Activated naive CD8-positive, alpha-beta T cell treated with anti-CD3 and anti-CD28 coated beads, Interleukin-2, amount 50 U/mL, for 16 hours (primary cell): ENCODE measurements around the gene REM2.

ENCODE experiments used
- DNase-seq: peaks from one replicate; pipeline ENCODE4 v3.0.0-alpha.2; 2020; ENCODE audit warnings: low read depth, low spot score

Gene REM2

GRCh38 chr14:22872833-22873520 lies 10.0 kb upstream of the REM2 start:
- no peak for DNase-seq

GRCh38 chr14:22875003-22875747 lies 7.8 kb upstream of the REM2 start:
- no peak for DNase-seq

DNA sequence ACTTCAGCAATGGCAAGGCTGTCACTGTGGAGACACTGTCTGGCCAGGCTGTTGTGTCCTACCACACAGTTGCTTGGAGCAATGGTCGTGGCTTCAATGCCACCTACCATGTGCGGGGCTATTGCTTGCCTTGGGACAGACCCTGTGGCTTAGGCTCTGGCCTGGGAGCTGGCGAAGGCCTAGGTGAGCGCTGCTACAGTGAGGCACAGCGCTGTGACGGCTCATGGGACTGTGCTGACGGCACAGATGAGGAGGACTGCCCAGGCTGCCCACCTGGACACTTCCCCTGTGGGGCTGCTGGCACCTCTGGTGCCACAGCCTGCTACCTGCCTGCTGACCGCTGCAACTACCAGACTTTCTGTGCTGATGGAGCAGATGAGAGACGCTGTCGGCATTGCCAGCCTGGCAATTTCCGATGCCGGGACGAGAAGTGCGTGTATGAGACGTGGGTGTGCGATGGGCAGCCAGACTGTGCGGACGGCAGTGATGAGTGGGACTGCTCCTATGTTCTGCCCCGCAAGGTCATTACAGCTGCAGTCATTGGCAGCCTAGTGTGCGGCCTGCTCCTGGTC lies 7.2 kb upstream of the REM2 start:
- no peak for DNase-seq

- no peak for DNase-seq
These were observed 6.0 kb upstream of the REM2 start for GRCh38 chr14:22877000-22877501.

DNA sequence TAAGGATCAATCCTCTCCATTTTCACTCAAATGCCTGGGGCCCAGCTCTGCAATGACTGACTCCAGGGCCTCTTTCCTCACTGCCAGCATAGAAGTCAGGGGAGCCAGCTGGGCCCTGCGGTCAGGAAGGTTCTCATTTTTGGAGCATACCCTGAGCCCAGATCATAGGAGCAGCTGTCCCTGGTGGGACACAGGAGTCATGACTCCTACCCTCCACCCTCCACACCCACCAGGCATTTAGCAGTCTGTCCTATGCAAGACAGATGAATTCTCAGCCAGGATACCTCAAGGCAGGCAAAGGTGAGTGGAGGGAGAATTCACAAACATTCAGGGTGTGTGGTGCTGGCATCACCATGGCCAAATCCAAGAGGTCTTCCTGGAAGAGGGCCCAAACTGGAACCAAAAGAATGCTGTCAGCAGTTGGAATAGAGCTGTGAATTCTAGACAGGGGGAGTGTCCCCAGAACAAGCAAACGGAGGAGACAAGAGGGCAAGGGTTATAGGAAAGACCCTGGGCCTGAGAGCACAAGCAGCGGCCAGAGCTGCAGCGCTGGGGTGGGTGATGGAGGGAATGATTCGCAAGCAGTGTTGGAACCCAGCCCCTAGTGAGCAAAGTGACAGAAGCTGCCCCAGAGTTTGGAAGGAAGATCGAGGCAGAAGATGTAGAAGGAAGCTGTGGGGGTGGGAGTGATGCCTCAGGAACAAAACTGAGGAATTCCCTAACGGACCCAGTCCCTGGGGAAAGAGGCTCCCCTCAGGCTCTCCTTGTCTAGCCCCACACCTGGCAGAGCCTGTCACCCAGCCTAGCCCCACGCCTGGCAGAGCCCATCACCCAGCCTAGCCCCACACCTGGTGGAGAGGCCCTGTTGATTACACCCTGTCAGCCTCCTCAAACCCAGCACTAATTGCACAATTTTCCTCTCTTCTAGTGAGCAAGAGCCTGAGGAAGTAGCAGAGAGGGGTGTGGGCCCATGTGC lies 4.5 kb upstream of the REM2 start:
- DNase-seq, result no peak

DNA sequence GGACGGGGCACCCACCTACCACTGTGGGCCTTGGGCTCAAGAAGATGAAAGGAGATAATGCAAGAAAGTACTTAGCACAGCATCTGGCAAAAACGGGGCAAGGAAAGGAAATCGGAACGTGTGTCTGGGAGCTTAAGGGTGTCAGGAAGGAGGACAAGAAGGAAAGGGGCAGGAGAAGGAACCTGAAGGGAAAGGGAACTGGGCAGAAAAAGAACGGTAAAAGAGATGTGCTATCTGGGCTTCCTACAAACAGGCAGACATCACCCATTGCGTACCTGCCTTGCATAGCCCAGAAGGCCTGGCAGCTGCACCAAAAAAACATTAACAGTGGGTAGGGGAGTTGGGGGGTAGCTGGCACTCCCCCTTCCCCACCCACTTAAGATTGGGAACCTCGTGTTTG lies 958 bp upstream of the REM2 start:
- no peak for DNase-seq

- DNase-seq, result no peak
These were observed 371 bp upstream of the REM2 start for GRCh38 chr14:22882529-22883172.

- DNase-seq, result no peak
These were observed 1.2 kb downstream of the REM2 start for GRCh38 chr14:22884076-22884737.

GRCh38 chr14:22884738-22885523 lies 1.9 kb downstream of the REM2 start:
- no peak for DNase-seq

DNA sequence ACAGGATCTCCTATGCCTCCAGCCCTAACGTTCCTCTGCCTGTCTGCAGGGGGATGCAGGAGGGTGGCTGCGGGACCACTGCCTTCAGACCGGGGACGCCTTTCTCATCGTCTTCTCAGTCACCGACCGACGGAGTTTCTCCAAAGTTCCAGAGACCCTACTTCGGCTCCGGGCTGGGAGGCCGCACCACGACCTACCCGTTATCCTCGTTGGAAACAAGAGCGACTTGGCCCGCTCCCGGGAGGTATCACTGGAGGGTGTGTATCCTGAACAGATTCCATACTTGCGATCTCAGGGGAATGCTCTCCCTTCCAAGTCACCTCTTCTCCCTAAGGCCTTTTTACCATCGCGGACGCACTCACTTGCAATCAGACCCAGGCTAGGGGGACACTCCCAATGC lies 3.0 kb downstream of the REM2 start:
- no peak for DNase-seq

GRCh38 chr14:22886500-22887259 lies 3.7 kb downstream of the REM2 start:
- DNase-seq, result peak; percentile 32

GRCh38 chr14:22887260-22887989 lies 4.4 kb downstream of the REM2 start:
- no peak for DNase-seq

- DNase-seq, result peak; percentile 30
These were observed 5.0 kb downstream of the REM2 start for GRCh38 chr14:22887990-22888378.

DNA sequence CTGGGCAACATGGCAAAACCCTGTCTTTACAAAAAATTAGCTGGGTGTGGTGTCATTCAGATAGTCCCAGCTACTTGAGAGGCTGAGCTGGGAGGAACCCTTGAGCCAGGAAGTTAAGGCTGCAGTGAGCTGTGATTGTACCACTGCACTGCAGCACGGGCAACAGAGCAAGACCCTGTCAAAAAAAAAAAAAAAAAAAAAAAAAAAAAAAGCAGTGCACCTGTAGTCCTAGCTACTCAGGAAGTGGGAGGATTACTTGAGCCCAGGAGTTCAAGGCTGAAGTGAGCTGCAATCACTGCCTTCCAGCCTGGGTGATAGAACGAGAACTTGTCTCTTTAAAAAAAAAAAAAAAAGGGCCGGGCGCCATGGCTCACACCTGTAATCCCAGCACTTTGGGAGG lies 5.6 kb downstream of the REM2 start:
- no peak for DNase-seq

GRCh38 chr14:22890416-22890815 lies 7.4 kb downstream of the REM2 start:
- no peak for DNase-seq

- no peak for DNase-seq
These were observed 9.5 kb downstream of the REM2 start for GRCh38 chr14:22892488-22892887.

- no peak for DNase-seq
These were observed 10.7 kb downstream of the REM2 start for GRCh38 chr14:22893706-22894105.

DNA sequence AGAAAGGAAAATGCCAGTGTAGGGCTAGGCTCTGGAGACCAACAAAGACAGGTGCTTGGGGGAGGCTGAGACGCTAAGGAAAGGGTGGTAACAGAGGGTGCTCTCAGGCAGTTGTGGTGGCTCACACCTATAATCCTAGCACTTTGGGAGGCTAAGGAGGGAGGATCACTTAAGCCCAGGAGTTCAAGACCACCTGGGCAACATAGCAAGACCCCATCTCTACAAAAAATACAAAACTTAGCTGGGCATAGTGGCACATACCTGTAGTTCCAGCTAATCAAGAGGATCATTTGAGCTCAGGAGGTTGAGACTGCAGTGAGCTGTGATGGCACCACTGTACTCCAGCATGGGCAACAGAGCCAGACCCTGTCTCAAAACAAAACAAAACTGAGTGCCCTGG lies 12.4 kb downstream of the REM2 start:
- DNase-seq, result no peak
